Prostate gland (tissue), 2 donors: ENCODE results near the gene OR1A2. TPM values are rescaled to one million over a fixed set of nuclear protein-coding genes. Genes with fewer than 3 reads are reported as not detected.
"Not testable (repeated sequence)": the region's sequence is repeated elsewhere in the genome, so short reads cannot be mapped to it uniquely, and the experiment has no call there.

Source experiments
- DNase-seq: peaks from one replicate; pipeline ENCODE4 v3.0.0-alpha.2; 2019; ENCODE audit warnings: low spot score
- H3K27ac ChIP-seq, 2 donors: fragments of 200-600 bp; sonication (generic); 2 replicates each; pipeline ENCODE4 v1.5.1; 2017 to 2019
- H3K27me3 ChIP-seq: fragments of 200-600 bp; sonication (generic); replicated peaks from 2 replicates; pipeline ENCODE4 v1.5.1; 2019; ENCODE audit not compliant: insufficient read depth
- H3K36me3 ChIP-seq, 2 donors: fragments of 200-600 bp; sonication (generic); 1 replicate in 1 of 2; 2 replicates in 1 of 2; pipeline versions ENCODE4 v1.5.1 to v1.8.1; 2017 to 2019
- H3K4me1 ChIP-seq: fragments of 200-600 bp; sonication (generic); replicated peaks from 2 replicates; pipeline ENCODE4 v1.5.1; 2019
- H3K4me3 ChIP-seq, 2 donors: fragments of 200-600 bp; sonication (generic); 2 replicates each; pipeline ENCODE4 v1.5.1; 2017 to 2019
- H3K9me3 ChIP-seq: fragments of 200-600 bp; sonication (generic); 2 replicates; pipeline ENCODE4 v1.5.1; 2017
- CTCF ChIP-seq, 4 experiments: fragments of 200-600 bp in 2 of 4; fragments of 450-650 bp in 2 of 4; sonication (generic) in 2 of 4; IDR thresholded peaks; 1 replicate in 3 of 4; 2 replicates in 1 of 4; pipeline ENCODE4 v1.5.1; 2016 to 2019; ENCODE audit warnings: antibody characterized with exemption in 4 of 4, mild to moderate bottlenecking in 2 of 4, moderate library complexity in 2 of 4
- POLR2A ChIP-seq: fragments of 450-650 bp; IDR thresholded peaks from one replicate; pipeline ENCODE4 v1.6.1; 2016; ENCODE audit warnings: antibody characterized with exemption, mild to moderate bottlenecking
- POLR2AphosphoS5 ChIP-seq: sonication (generic); formaldehyde crosslinking; IDR thresholded peaks from one replicate; pipeline ENCODE4 v1.6.1; 2017; ENCODE audit warnings: antibody characterized with exemption
- WGBS: methylation state at CpG from one replicate; pipeline ENCODE4 v1.1.5; 2018; 5-methylcytosine and 5-hydroxymethylcytosine counted together
- intact Hi-C: fragments of 100-400 bp; cut with DNase I; formaldehyde crosslinking; loops from one replicate; pipeline ENCODE4 v1.14.2; 2022
- total RNA-seq, 2 donors: library from RNA; depleted of rRNA; stranded (reverse); fragments of >200 nt; gene quantifications; one replicate each; pipeline ENCODE4 v1.1.0, GENCODE V29; 2016

OR1A2 gene
- total RNA-seq, 2 donors from 2014 or later = not detected

GRCh38 chr17:3222505-3222904 lies 25.2 kb downstream of the OR1A2 start:
- Histone ChIP-seq H3K36me3 (no peaks in the 10 kb centered on the region), H3K27me3 (no peaks in the 10 kb centered on the region), H3K4me3 (no peak overlapping the region), H3K27ac (no peak overlapping the region), H3K4me1 (no peaks in the 10 kb centered on the region), H3K9me3 (no peaks in the 10 kb centered on the region)
- 76% methylated on average over 2 of the region's 2 CpGs for WGBS
- DNase-seq = no peak
- intact Hi-C loops = no loop called here
- no peak for TF ChIP-seq POLR2A
- TF ChIP-seq POLR2AphosphoS5 = no peak
- TF ChIP-seq CTCF (IDR thresholded peaks at IDR 0.05) = no peak

- H3K4me1 ChIP-seq, H3K9me3 ChIP-seq, H3K4me3 ChIP-seq, H3K36me3 ChIP-seq, intact Hi-C loops, DNase-seq, H3K27ac ChIP-seq, H3K27me3 ChIP-seq: not testable (repeated sequence)
Observed at GRCh38 chr17:3224721-3225352, 27.5 kb downstream of the OR1A2 start.

GRCh38 chr17:3232300-3232699 lies 35.0 kb downstream of the OR1A2 start:
- H3K9me3 ChIP-seq, H3K27me3 ChIP-seq, intact Hi-C loops, H3K4me1 ChIP-seq, DNase-seq, H3K27ac ChIP-seq, H3K36me3 ChIP-seq, H3K4me3 ChIP-seq: not testable (repeated sequence)
- 86% methylated on average over 8 of the region's 8 CpGs for WGBS

GRCh38 chr17:3238685-3239084 lies 41.4 kb downstream of the OR1A2 start:
- H3K4me1 ChIP-seq, DNase-seq, H3K9me3 ChIP-seq, intact Hi-C loops, H3K27ac ChIP-seq, H3K27me3 ChIP-seq, H3K4me3 ChIP-seq, H3K36me3 ChIP-seq: not testable (repeated sequence)
- 19% methylated on average over 2 of the region's 2 CpGs for WGBS

- intact Hi-C loops, H3K4me1 ChIP-seq, H3K4me3 ChIP-seq, DNase-seq, H3K9me3 ChIP-seq, H3K27me3 ChIP-seq, H3K27ac ChIP-seq, H3K36me3 ChIP-seq: not testable (repeated sequence)
- WGBS = 100% methylated on average over 1 of the region's 1 CpG
Observed at GRCh38 chr17:3241044-3241443, 43.7 kb downstream of the OR1A2 start.

- H3K4me1 ChIP-seq, H3K27me3 ChIP-seq, intact Hi-C loops, H3K36me3 ChIP-seq, H3K4me3 ChIP-seq, DNase-seq, H3K9me3 ChIP-seq, H3K27ac ChIP-seq: not testable (repeated sequence)
- 75% methylated on average over 1 of the region's 1 CpG for WGBS
Observed at GRCh38 chr17:3244841-3245240, 47.5 kb downstream of the OR1A2 start.

Other genes starting within 250 kb of the OR1A2 start
- gene OR1D5, start 133.9 kb upstream of the OR1A2 start, total RNA-seq = not detected
- gene OR1D2, start 93.1 kb upstream of the OR1A2 start, total RNA-seq = not detected
- not detected for gene OR1G1, start 70.0 kb upstream of the OR1A2 start, total RNA-seq
- gene OR1A1, start 10.1 kb downstream of the OR1A2 start, total RNA-seq = not detected
- 1 to 10 TPM in 1 of 2 donors, not detected in 1; 2.8 TPM for gene OR3A1, start 100.8 kb downstream of the OR1A2 start, total RNA-seq
- 1 to 10 TPM in 1 of 2 donors, not detected in 1; 7.9 TPM for gene OR3A2, start 188.8 kb downstream of the OR1A2 start, total RNA-seq
- not detected for gene OR1E1, start 200.9 kb downstream of the OR1A2 start, total RNA-seq
- gene OR3A3, start 213.9 kb downstream of the OR1A2 start, total RNA-seq = not detected
- not detected for gene OR1E2, start 236.3 kb downstream of the OR1A2 start, total RNA-seq